GM19372 (cell line): Measurements from ENCODE around the gene BEAN1.

Experiments used
- ATAC-seq: cut with Tn5 transposase; IDR thresholded peaks from one replicate; pipeline ENCODE4 v1.9.1; 2021; ENCODE audit warnings: mild to moderate bottlenecking, low read depth, moderate library complexity; ENCODE audit not compliant: unreplicated experiment

The BEAN1 gene

DNA sequence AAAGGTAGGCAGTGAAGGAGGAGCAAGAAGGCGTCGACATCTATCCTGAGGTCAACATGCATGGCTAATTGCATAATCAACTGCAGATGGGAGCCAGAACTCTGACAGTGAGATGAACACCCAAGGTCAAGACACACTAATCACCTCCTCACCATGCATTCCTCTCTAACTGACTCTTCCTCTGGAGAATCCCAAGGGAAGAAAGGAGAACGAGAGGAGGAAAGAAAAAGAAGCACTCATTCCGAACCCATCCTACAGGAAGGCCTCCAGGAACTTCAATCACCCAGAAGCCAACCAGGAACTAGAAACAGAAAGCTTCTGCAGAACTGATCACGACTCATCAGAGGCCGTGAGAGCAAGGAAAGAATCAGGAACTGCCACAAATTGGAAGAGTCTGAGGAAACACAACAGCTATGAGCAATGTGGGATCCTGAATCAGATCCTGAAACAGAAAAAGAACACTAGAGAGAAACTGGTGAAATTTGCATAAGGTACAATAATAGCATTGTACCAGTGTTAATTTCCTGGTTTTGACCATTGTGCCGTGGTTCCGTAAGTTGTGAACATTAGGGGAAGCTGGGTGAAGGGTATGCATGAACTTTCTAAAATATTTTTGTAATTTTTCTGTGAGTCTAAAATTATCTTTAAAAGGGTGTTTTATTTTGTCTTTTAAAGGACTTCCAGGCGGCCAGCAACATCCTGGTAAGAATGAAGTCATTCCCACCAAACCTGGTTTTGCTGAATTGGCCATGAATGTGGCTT lies 10.0 kb upstream of the BEAN1 start:
- ATAC-seq, result no peak

- ATAC-seq, result no peak
Observed at GRCh38 chr16:66418165-66418962, 8.7 kb upstream of the BEAN1 start.

- no peak for ATAC-seq
Observed at GRCh38 chr16:66419527-66419926, 7.6 kb upstream of the BEAN1 start.

DNA sequence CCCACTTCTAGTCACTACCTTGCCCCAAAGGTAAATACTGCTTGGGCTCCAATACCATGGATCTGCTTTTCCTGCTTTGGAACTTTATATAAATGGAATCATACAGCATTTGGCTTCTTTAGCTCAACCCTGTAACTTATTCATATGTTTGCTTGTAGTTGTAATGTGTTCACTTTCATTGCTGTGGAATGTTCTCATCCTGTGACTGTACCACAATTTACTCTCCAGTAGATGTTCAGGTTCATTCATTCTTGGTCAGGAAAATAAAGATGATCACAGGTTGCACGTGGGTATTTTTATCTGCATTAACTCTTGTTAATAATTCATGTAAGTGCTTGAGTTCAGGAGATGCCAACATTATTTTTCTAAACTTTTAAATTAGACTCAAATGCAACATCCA lies 6.7 kb upstream of the BEAN1 start:
- no peak for ATAC-seq

DNA sequence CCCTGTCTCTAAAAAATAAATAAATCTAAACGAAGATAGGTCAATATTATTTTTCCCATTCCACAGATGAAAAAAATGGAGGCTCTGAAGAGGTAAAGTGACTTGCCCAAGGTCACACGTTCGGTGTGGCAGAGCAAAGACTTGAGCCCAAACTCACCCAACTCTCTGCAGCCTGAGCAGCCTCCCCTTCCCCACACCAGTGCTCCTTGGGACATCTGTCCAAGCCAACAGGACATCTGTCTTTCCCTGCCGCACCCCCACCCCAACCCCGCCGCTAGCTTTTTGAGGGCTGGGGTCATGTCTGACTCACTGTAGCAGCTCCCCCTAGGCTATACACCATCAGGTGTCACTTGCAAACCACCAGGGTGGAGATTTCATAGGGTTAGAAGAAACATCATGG lies 5.2 kb upstream of the BEAN1 start:
- no peak for ATAC-seq

GRCh38 chr16:66422366-66422765 lies 4.7 kb upstream of the BEAN1 start:
- ATAC-seq, result no peak

- no peak for ATAC-seq
Observed at GRCh38 chr16:66423177-66423576, 3.9 kb upstream of the BEAN1 start.

DNA sequence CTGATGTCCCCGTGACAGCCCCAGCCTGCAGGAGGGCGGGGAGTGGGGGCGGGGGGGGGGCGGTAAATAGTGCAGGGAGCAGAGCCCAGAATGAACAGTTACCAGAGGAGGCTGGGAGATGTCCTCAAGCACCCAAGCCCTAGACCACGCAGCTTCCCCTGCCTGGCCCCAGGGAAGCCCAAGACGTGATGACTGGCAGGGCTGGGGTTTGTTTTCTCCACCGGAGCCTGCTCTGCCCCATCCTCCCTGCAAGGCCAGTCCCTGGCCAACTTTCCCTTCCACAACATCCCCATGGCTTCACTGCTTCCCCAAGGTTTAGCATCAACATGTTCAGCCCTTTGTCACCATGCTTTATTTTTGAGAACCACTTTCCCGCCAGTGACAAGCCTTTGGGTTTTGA lies 1.4 kb upstream of the BEAN1 start:
- no peak for ATAC-seq

DNA sequence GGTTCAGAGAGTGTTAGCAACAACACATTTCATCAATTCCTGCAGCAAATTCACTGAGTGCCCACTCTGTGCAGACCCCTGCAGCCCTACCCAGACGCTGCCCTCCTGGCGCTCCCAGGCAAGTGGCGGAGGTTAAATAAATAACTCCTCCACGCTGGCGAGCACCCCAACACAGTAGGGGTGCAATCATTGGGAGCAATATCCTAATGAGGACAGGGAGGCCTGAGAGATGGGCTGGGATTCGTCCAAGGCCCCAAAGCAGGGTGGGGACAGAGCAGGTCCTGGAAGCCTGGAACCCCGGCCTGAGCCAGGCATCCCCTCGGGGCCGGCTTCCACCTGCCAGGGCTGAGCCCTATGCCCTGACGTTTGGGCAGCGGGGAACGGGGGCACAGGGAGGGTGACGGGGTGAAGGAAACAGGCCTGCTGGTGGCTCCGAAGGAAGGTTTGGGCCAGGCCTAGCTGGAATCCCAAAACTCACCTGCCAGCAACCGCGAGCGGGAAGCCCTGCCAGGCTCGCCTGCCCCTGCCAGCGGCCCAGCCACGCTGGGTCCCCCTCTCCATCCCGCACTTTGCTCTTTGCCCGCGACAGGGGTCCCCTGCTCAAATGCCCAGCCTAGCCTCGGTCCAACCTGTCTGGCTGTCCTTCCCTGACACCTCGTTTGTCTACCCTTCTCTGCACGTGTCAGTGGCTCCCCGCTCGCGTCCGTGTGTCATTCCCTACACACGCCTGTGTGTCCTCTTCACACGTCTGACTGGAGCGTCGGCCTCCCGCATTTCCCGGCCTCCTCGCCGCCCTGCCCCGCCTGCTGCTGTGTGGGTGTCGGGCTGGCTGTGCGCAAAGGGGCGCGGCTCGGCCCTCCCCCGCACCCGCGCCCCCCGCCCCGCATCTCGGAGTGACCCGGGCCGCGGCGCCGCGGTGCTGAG lies 721 bp upstream of the BEAN1 start:
- no peak for ATAC-seq

DNA sequence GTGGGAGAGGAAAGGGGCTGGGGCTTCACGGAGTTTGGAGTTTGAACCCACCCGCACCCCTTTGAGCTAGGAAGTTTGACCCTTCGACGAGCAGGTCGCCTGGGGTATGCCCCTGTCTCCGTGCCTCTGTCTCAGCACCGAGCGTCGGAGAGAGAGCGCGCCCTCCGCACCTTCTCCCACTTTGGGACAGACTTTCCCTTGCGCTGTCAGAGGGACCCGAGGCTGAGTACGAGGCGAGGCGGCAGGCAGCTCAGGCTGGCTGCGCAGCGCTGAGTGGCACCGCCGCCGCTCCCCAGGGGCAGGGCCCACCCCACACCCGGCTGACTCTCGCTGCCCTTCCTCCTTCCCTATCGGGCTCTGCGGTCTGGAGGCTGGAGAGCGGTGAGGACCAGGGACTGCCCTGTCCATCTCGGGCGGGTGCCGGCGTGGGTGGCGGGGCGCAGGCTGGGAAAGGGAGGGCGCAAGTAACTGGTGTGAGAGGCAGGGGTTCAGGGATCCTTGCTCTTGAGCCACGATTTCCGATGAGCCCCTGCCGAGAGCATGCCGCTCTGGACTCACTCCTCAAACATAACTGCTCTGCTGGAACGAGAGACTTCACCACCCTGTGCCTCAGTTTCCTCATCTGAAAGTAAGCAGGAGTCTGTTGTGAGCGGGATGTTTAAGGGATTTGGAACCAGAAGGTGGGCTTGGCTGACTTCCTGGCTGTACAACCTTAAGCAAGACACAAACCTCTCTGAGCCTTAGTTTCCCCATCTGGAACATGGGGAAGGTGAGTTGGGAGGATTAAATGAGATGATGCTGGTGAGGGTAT lies 981 bp downstream of the BEAN1 start:
- ATAC-seq, result no peak

- no peak for ATAC-seq
Observed at GRCh38 chr16:66428682-66429251, 1.7 kb downstream of the BEAN1 start.

- no peak for ATAC-seq
Observed at GRCh38 chr16:66429290-66429962, 2.3 kb downstream of the BEAN1 start.

DNA sequence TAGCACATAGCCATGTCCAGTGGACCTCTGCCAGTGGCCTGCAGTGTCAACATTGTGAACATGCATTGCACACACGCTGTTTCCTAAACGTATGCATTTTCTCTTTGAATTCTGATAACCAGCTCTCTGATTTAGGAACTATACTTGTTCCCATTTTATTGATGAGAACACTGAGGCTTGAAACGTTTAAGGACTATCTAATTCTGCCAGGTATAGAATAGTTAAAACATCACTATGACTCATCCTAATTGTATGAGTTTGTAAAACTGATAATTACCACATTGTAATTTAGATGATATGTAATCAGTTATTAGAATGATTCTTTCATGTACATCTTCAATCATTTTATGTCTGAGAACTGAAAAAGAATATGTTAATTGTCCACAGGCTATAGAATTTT lies 3.1 kb downstream of the BEAN1 start:
- no peak for ATAC-seq

DNA sequence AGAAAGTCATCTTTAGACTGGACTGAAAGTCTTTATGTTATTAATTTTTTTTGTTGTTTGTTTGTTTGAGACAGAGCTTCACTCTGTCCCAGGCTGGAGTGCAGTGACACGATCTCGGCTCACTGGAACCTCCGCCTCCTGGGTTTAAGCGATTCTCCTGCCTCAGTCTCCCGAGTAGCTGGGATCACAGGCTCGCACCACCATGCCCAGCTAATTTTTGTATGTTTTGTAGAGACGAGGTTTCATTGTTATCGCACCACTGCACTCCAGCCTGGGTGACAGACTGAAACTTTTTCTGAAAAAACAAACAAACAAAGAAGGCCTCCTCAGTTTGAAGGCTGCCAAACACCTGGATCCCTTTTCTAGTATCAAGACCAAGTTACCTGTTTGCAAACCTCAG lies 4.7 kb downstream of the BEAN1 start:
- no peak for ATAC-seq

DNA sequence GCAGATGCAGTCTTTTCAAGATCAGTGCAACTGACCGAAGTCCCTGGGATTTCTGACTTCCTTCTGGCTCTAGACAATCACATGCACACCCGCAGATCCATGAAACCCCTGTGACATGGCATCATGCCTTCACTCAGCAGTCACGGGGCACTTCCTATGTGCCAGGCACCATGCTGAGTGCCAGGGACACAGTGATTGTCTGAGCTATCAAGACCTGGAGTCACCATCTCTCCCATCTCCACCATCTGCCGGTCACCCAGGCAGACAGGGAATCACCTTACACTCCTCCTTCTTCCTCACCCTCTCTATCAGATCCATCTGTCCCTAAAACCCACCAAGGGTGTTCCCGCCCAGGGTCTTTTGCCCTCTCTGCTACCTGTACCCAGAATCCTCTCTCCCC lies 5.3 kb downstream of the BEAN1 start:
- no peak for ATAC-seq

DNA sequence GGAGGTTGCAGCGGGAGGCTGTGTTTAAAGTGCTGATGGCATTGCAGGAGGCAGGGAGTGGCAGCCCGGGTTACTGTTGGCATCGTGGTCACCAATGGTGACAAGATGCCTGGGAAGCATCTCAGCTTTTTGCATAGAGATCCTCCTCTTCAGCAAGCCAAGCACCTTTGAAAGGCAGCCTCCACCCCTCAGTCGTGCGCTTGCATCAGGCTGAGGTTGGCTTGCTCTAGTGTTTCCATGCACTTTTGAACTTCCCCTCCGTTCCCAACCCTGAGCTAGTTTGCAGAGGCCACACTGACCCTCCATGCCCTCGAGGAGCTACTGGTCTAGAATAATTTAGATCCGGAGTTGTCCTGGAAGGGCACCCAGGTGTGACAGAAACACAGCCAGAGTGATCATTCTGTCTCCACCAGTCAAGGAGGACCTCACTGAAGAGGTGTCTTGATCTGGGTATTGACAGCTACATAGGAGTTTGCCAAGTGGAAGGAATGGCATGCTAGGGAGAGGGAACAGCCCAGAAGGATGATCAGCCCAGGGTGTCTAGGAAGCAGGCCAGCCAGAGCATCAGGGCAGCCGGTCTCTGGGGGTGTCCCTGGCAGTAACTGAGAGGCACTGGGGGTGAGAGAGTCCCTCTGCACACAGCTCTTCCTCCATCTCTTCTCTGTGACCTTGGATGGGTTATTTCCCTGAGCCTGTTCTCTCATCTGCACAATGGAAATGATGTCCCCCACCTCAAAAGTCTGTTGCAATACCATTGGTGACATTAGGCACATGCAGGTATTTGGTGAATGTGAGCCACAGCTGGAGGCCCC lies 7.7 kb downstream of the BEAN1 start:
- ATAC-seq, result no peak

GRCh38 chr16:66435896-66436295 lies 8.8 kb downstream of the BEAN1 start:
- no peak for ATAC-seq

DNA sequence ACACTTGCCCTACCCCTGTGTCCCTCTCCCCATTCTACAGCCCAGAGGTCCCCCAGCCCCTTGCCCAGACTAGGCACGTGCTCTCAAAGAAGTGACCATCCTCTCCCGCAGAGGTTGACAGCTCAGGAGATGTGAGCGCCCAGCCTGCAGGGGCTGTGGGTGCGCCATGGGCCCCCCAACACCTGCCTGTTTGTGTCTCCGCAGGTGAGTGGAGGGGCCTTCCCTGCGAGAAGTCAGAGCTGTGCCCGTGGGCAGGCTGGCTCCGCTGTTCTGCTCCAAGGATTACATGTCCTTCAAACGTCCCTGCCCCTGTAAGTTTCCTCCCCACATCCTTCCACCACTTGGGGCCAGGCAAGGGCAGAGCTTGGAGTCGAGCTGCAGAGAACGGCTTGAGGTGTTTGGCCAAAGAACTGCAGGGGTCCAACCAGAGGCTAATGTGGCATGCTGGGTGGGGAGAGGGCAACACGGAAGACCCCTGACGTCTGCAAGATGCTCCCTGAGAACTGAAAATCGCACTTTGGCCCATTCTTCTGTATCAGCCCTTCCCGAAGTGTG lies 10.4 kb downstream of the BEAN1 start:
- no peak for ATAC-seq
